HG03159 (cell line): ENCODE data around the gene MANEAL.

Experiments
- ATAC-seq: cut with Tn5 transposase; IDR thresholded peaks from one replicate; pipeline ENCODE4 v1.9.1; 2021; ENCODE audit warnings: mild to moderate bottlenecking, moderate library complexity; ENCODE audit not compliant: unreplicated experiment

The MANEAL gene

DNA sequence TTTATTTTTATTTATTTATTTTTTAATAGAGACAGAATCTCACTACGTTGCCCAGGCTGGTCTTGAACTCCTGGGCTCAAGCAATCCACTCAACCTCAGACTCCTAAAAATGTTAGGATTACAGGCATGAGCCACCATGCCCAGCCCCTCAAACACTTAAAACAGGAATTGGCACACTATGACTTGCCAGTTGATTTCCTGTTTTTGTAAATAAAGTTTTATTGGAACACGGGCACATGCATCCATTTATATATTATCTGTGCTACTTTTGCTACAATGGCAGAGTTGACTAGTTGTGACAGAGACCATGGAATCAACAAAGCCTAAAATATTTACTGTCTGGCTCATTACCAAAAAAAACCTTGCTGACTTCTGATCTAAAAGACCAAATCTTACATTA, 30.4 kb downstream of the MANEAL start:
- ATAC-seq: no peak

DNA sequence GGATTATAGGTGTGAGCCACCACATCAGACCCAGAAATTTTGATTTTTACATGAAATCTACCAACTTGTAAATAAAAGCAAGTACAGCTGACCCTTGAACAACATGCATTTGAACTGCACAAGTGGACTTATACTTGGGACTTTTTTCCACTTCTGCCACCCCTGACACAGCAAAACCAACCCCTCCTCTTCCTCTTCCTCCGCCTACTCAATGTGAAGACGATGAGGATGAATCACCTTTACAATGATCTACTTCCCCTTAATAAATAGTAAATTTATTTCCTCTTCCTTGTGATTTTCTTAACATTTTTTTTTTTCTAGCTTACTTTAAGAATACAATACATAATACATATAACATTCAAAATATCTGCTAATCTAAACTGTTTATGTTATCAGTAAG, 31.9 kb downstream of the MANEAL start:
- ATAC-seq: no peak

DNA sequence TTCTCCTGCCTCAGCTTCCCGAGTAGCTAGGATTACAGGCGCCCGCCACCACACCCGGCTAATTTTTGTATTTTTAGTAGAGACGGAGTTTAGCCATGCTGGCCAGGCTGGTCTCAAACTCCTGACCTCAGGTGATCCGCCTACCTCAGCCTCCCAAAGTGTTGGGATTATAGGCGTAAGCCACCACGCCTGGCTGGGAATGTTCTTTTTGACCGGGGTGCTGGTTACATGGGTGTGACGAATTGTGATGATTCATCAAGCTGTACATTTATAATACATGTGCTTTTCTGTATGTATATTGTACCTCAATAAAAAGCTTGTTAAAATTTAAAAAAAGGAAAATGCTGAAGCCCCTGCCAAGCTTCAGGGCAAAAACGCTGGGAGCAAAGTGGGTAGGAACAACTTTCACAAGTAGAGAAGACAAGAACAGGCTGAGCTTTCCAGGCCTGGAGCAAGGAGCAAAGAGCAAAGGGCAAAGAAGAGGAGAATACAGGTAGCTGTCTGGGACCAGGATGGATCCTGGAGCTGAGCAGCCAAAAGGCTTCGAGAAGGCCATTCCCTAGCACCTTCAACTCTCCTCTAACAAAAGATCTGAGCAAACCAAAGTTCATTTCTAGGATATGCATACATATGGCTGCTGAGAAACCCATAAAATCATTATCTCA, 34.9 kb downstream of the MANEAL start:
- no peak for ATAC-seq

DNA sequence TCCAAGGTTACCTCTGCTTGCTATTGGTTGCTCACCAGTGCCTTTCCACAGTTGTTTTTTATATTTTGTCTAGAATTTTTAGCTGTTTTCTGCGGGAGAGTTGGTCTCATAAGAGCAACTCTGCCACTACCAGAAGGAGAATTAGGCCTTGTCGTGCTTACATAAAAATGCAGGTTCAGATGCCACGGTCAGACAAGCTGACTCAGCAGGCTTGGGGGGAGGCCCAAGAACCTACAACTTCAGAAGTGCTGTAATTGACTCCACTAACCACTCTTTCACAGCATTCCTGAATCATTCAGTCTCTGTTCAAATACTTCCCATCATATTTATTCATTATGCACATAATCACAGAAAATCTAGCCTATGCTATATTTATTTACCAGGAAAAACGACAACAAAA, 37.5 kb downstream of the MANEAL start:
- no peak for ATAC-seq

DNA sequence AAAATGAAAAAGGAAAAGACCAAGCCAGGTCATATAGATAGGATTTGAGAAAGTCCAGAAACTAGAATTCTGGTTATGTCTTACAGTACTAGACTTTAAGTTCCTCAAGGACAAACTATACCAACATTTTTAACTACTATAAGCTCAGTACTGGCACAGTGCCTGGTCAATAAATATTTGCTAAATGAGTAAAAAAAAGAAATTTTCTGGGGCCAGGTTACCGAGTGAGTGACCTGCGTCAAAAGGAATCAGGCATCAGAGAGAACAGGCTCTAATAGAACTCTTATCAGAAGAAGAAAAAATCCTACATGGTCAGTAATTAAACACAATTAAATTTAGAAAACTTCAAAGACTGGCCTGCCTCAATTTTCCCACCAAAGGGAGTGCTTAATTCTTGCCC, 38.2 kb downstream of the MANEAL start:
- ATAC-seq: no peak

DNA sequence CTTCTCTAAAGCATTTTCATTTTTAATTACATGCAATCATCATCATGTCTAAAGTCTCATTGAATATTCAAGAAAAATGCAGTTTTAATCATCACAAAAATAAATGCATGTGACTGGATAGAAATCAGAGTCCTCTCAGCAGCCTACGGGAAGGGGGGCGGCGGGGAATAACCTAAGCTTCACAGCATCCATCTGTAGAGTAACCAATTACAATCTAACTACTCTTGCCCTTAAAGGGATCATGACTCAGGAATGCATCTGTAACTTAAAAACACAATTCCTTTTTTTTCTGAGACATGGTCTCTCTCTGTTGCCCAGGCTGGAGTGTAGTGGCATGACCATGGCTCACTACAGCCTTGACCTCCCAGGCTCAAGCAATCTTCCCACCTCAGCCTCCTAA, 43.1 kb downstream of the MANEAL start:
- no peak for ATAC-seq

DNA sequence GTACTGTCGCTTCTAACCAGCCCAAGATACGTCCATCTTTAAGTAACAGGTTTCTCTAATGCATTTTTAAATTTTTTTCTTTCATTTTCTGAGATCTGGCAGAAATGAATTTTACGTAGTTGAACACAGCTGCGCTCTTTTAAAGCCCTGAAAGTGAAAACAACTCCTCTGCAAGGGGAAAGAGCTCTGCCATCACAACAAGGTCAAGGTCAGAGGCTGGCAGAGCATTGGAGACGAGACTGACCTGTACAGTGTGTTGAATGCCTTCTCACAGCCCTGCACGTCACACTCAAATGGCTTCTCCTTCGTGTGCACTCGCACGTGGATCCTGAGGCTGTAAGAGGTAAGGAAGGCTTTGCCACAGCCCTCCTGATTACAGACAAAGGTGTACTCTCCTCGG, 46.0 kb downstream of the MANEAL start:
- no peak for ATAC-seq

DNA sequence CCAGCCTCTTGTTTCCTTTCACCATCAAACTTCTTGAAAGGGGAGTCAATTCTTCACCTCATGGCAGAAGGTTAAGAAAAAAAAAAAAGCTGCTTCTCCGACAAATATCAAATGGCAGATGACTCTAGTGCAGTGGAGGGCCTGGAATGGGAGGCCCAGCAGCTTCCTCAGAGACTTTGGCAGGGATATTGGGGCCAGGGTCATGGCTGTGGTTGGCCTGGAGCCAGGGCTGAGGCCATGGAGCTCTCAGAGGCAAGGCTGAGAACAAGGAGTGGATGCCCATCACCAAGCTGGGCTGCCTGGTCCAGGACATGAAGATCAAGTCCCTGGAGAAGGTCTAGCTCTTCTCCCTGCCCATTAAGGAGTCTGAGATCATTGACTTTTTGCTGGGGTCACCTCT, 47.1 kb downstream of the MANEAL start:
- ATAC-seq: no peak

DNA sequence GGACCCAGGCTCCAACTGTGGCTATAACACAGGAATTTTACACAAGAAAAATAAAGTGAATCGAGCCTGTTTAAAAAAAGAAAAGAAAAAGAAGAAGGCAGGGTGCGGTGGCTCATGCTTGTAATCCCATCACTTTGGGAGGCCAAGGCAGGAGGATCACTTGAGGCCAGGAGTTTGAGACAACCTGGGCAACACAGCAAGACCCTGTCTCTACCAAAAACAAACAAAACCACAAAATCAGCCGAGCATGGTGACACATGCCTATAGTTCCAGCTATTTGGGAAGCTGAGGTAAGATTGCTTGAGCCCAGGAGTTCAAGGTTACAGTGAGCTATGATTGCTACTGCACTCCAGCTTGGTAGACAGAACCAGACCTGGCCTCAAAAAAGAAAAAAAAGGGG, 48.0 kb downstream of the MANEAL start:
- no peak for ATAC-seq

DNA sequence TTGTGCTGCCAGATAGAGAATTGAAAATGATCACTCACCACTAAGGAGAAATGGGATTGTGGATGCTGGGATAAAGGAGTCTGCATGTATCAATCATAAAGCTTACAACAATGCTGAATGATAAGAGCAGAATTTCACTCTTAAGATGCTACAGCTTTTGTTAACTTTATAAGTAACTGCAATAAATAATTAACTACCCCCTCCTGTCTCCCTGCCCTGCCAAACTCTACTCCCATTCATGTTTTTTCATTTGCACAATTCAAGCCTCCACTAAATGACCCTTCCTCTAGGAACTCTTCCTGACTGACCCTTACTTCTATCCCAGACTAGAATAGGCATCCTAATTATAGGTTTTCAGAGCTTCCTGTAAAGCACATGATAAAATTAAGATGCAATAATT, 50.9 kb downstream of the MANEAL start:
- ATAC-seq: no peak

DNA sequence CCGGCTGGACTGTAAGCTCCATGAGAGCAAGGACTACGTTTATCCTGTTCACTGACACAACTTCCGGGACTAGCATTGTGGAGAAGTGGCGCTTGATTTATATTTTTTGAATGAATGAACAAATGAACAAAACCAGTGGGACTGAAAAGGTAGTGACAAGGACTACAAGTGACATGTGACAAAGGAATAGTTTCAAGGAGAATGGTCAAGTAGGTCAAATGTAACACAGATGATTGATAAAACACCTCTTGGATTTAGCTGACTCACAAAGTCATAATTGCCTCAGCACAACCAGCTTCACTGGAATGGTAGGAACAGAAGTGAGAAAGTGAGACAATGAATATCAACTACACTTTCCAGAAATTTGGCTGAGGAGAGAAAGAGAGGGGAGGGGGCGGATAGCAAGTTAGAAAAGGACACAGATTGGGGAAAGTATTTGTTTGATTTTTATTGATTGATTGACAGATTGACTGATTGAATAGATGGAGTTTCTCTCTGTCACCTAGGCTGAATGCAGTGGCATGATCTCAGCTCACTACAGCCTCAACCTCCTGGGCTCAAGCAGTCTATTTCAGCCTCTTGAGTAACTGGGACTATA, 51.5 kb downstream of the MANEAL start:
- no peak for ATAC-seq

DNA sequence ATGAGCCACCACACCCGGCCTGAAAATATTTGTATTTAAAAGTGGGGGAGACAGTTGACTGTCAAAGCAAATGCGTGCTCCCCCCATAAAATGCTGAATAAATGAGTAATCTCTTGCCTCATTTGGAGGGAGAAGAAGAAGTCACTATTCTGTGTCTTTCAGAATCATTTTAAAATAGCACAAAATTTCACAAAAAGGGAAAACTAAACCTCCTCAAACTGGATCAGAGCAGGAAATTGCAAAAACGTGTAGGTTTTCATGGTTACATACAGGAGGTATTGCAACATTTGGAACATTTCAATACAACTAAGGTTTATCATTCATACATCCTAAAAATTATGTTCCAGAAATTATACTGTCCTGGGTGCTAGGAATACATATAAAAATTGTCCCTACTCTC, 52.1 kb downstream of the MANEAL start:
- ATAC-seq: no peak

DNA sequence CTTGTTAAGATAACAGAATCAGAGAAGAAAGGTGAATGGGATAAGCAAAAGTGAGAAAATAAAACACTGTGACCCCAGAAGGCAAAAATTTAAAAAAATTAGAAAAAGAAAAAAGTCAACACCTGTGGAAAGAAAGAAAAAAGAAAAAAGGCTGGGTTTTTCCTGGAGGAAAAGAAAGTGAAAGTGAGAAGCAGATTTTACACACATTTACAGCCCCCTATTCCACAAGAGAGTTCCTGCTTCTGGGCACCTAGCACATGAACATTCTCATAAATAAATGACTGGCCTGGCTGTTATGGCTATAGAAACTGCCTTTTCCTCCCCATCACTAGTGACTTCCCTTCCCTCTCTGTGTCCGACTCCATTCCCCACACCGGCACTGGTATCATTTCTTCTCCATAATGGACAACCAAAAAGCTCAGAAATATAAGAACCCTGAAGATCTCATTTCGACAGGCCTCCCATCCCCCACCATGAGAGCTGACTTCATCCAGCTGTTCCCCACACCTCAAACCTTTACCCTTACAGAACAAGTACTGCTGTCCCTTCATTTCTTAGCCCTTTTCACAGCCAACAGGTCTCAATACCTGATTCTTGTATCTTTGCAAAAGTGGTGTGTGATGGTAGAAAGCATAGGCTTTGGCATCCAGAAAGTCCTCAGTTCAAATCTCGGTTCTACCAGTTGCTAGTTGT, 53.1 kb downstream of the MANEAL start:
- ATAC-seq: no peak

DNA sequence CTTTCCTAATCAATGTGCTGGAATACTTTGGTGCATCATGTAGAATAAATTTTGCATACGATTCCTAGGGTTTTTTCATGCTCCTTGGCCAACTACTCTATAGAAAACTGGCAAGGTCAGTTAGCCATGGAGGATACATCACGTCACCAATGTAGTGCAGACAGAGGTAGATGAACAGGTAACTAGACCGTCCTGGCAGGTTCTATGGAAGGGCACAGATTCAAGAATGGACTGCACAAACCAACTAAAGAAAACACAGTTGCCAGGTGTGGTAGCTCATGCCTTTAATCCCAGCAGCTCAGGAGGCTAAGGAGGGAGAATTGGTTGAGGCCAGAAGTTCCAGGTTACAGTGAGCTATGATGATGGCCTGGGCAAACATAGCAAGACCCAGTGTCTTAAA, 55.8 kb downstream of the MANEAL start:
- ATAC-seq: no peak

DNA sequence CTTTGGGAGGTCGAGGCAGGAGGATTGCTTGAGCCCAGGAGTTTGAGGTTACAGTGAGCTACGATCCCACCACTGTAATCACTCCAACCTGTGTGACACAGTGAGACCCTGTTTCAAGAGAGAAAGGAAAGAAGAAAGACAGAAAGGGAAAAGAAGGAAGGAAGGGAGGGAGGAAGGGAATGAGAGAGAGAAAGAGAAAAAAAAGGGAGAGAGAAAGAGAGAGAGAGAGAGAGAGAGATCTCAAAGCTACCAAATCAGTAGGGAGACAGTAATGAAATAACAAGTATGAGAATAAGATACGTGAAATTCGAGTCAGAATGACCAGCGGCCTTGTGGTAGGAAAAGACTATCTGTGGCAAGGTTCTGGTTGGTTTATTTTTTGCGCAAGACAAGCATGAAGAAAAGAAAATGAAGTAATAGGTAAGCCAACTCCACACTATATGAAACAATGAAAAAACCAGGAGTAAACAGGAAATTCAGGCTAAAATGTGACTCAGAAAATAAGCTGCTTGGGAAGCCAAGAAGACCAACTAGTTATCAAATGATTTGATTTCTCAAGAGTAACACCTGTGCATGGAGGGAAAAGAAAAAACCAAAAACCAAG, 56.8 kb downstream of the MANEAL start:
- ATAC-seq: no peak
